ENCODE data around the gene CARMIL1.
A peak's percentile ranks its signal among the peaks of the same experiment; 100 is the strongest.

Gene CARMIL1

GRCh38 chr6:25477006-25477590 lies 197.9 kb downstream of the CARMIL1 start:
- DNase-seq (ENCODE audit: low read depth): no peak

- no peak for DNase-seq (ENCODE audit: low read depth)
These were observed 199.8 kb downstream of the CARMIL1 start for GRCh38 chr6:25478973-25479372.

GRCh38 chr6:25481267-25481666 lies 202.1 kb downstream of the CARMIL1 start:
- DNase-seq (ENCODE audit: low read depth): no peak

- no peak for DNase-seq (ENCODE audit: low read depth)
These were observed 203.8 kb downstream of the CARMIL1 start for GRCh38 chr6:25482996-25483395.

GRCh38 chr6:25483943-25484342 lies 204.8 kb downstream of the CARMIL1 start:
- DNase-seq (ENCODE audit: low read depth): no peak

- DNase-seq (ENCODE audit: low read depth): no peak
These were observed 205.7 kb downstream of the CARMIL1 start for GRCh38 chr6:25484900-25485299.

GRCh38 chr6:25485821-25486534 lies 206.8 kb downstream of the CARMIL1 start:
- DNase-seq (ENCODE audit: low read depth): no peak

GRCh38 chr6:25486550-25486949 lies 207.4 kb downstream of the CARMIL1 start:
- no peak for DNase-seq (ENCODE audit: low read depth)

- no peak for DNase-seq (ENCODE audit: low read depth)
These were observed 207.8 kb downstream of the CARMIL1 start for GRCh38 chr6:25487012-25487411.

- no peak for DNase-seq (ENCODE audit: low read depth)
These were observed 209.0 kb downstream of the CARMIL1 start for GRCh38 chr6:25488156-25488555.

- DNase-seq (ENCODE audit: low read depth): no peak
These were observed 210.2 kb downstream of the CARMIL1 start for GRCh38 chr6:25489399-25489798.

GRCh38 chr6:25490018-25490801 lies 211.0 kb downstream of the CARMIL1 start:
- peak; percentile 37 for DNase-seq (ENCODE audit: low read depth)

GRCh38 chr6:25492951-25493350 lies 213.8 kb downstream of the CARMIL1 start:
- DNase-seq (ENCODE audit: low read depth): no peak

- DNase-seq (ENCODE audit: low read depth): no peak
These were observed 215.3 kb downstream of the CARMIL1 start for GRCh38 chr6:25494469-25494868.

GRCh38 chr6:25497383-25498040 lies 218.3 kb downstream of the CARMIL1 start:
- no peak for DNase-seq (ENCODE audit: low read depth)

- no peak for DNase-seq (ENCODE audit: low read depth)
These were observed 219.3 kb downstream of the CARMIL1 start for GRCh38 chr6:25498505-25498904.

- DNase-seq (ENCODE audit: low read depth): no peak
These were observed 220.6 kb downstream of the CARMIL1 start for GRCh38 chr6:25499615-25500235.

GRCh38 chr6:25503686-25504085 lies 224.5 kb downstream of the CARMIL1 start:
- DNase-seq (ENCODE audit: low read depth): no peak

- no peak for DNase-seq (ENCODE audit: low read depth)
These were observed 225.5 kb downstream of the CARMIL1 start for GRCh38 chr6:25504661-25505060.

GRCh38 chr6:25506020-25506419 lies 226.8 kb downstream of the CARMIL1 start:
- DNase-seq (ENCODE audit: low read depth): no peak

- no peak for DNase-seq (ENCODE audit: low read depth)
These were observed 228.9 kb downstream of the CARMIL1 start for GRCh38 chr6:25508051-25508450.

GRCh38 chr6:25511376-25511775 lies 232.2 kb downstream of the CARMIL1 start:
- no peak for DNase-seq (ENCODE audit: low read depth)

Measured in stimulated activated CD8-positive, alpha-beta memory T cell treated with anti-CD3 and anti-CD28 coated beads, Interleukin-4, amount 100 ng/mL, for 24 hours (primary cell).